K562 (cell line): ENCODE data around the gene DIS3L. TPM values are rescaled to one million over a fixed set of nuclear protein-coding genes. Genes with fewer than 3 reads are reported as not detected.
A peak's percentile ranks its signal among the peaks of the same experiment; 100 is the strongest.
"Not testable (repeated sequence)": the region's sequence is repeated elsewhere in the genome, so short reads cannot be mapped to it uniquely, and the experiment has no call there.

Experiments used
- ATAC-seq: fragments of 200-7000 bp; cut with Tn5 transposase; 3 replicates; pipeline ENCODE4 v1.9.1; 2020; ENCODE audit warnings: moderate library complexity
- BruUV-seq: library from RNA; stranded (reverse); fragments of 400-500 nt; replicated peaks from 2 replicates; lab custom pipeline; 2021; lab: Mats Ljungman, UMichigan
- CTCF ChIA-PET: fragments of 300-600 bp; formaldehyde crosslinking; extraction: SDS; loops from one replicate; lab custom pipeline; 2021; ENCODE audit warnings: low intra/inter-chr PET ratio; lab: Yijun Ruan, JAX
- POLR2A ChIA-PET: fragments of 300-600, 350-650 bp; sonication (Branson Sonifier 250); formaldehyde crosslinking; extraction: SDS; loops from one replicate; lab custom pipeline; 2021; ENCODE audit warnings: antibody characterized with exemption, inconsistent platforms; lab: Yijun Ruan, JAX
- DNase-seq, 4 experiments: peaks; one replicate each; pipeline versions ENCODE4 v3.0.0 to v3.0.0-alpha.2; 2011 to 2018; ENCODE audit warnings: low spot score in 3 of 4, mixed read lengths in 3 of 4; ENCODE audit errors: extremely low read depth in 1 of 4
- FAIRE-seq: peaks from 2 replicates; lab custom pipeline; 2011; peaks lifted over from hg19 to GRCh38; lab: Jason Lieb, UNC
- H2AFZ ChIP-seq: 2 replicates; pipeline ENCODE4 v1.6.0; 2011; ENCODE audit warnings: low read depth, low read length, control low read depth, inconsistent platforms
- H3K27ac ChIP-seq: fragments of 200-600 bp; 3 replicates; pipeline ENCODE4 v1.8.0; 2011; ENCODE audit warnings: low read depth, mild to moderate bottlenecking, control low read depth, inconsistent platforms, low read length, moderate library complexity, mixed read lengths; ENCODE audit errors: extremely low read depth
- H3K27me3 ChIP-seq, 2 experiments: fragments of 300-600 bp in 1 of 2; 2 replicates in 1 of 2; 3 replicates in 1 of 2; pipeline versions ENCODE4 v1.6.0 to v1.8.0; 2011; ENCODE audit warnings: inconsistent platforms in 2 of 2, low read length in 2 of 2, mild to moderate bottlenecking in 1 of 2, mixed read lengths in 1 of 2, moderate library complexity in 1 of 2; ENCODE audit not compliant: control insufficient read depth in 2 of 2, insufficient read depth in 2 of 2
- H3K36me3 ChIP-seq: fragments of 300-600 bp; 3 replicates; pipeline ENCODE4 v1.8.0; 2011; ENCODE audit warnings: mild to moderate bottlenecking, low read length, inconsistent platforms; ENCODE audit not compliant: control insufficient read depth, insufficient read depth
- H3K4me1 ChIP-seq, 2 experiments: fragments of 200-600 bp in 1 of 2; replicated peaks in 1 of 2; 2 replicates in 1 of 2; 3 replicates in 1 of 2; pipeline versions ENCODE4 v1.5.1 to v1.8.0; 2011; ENCODE audit warnings: inconsistent platforms in 2 of 2, low read length in 2 of 2, mild to moderate bottlenecking in 1 of 2, mixed read lengths in 1 of 2, moderate library complexity in 1 of 2; ENCODE audit not compliant: control insufficient read depth in 2 of 2, insufficient read depth in 2 of 2
- H3K4me2 ChIP-seq: 2 replicates; pipeline ENCODE4 v1.6.1; 2011; ENCODE audit warnings: low read length, control low read depth, inconsistent platforms, mixed read lengths; ENCODE audit not compliant: insufficient read depth
- H3K4me3 ChIP-seq: fragments of 200-600 bp; sonication (generic), shearing (Covaris generic); 2 replicates; pipeline ENCODE4 v1.5.1; 2016; ENCODE audit warnings: control low read depth, inconsistent platforms
- H3K79me2 ChIP-seq: fragments of 200-600 bp; 3 replicates; pipeline ENCODE4 v1.8.0; 2011; ENCODE audit warnings: low read length, inconsistent platforms; ENCODE audit not compliant: control insufficient read depth, insufficient read depth
- H3K9ac ChIP-seq, 2 experiments: 2 replicates each; pipeline versions ENCODE4 v1.6.0 to v1.6.1; 2011; ENCODE audit warnings: low read depth in 2 of 2, low read length in 2 of 2, control low read depth in 1 of 2, inconsistent platforms in 1 of 2, mild to moderate bottlenecking in 1 of 2, mixed read lengths in 1 of 2; ENCODE audit not compliant: insufficient read depth in 1 of 2
- H3K9me1 ChIP-seq: one replicate; pipeline ENCODE4 v1.6.0; 2011; ENCODE audit warnings: inconsistent platforms, mild to moderate bottlenecking, low read length, moderate library complexity; ENCODE audit not compliant: control insufficient read depth, insufficient read depth
- H3K9me3 ChIP-seq: replicated peaks from 2 replicates; pipeline ENCODE4 v1.5.1; 2011; ENCODE audit warnings: low read depth, low read length, inconsistent platforms; ENCODE audit not compliant: control insufficient read depth, insufficient read depth
- H4K20me1 ChIP-seq: replicated peaks from 2 replicates; pipeline ENCODE4 v1.6.1; 2011; ENCODE audit warnings: low read length, inconsistent platforms, mixed read lengths; ENCODE audit not compliant: control insufficient read depth, insufficient read depth
- ARID1B ChIP-seq: fragments of 450-650 bp; IDR thresholded peaks from 2 replicates; pipeline ENCODE4 v1.6.1; 2016; ENCODE audit warnings: antibody characterized with exemption, mild to moderate bottlenecking, inconsistent platforms
- ARID4B ChIP-seq: sonication (generic); formaldehyde crosslinking; IDR thresholded peaks from 2 replicates; pipeline ENCODE4 v1.8.0; 2022; ENCODE audit warnings: mild to moderate bottlenecking, missing genetic modification reagents
- COPS2 ChIP-seq: fragments of 450-650 bp; conservative IDR thresholded peaks from 2 replicates; pipeline ENCODE4 v1.6.1; 2016; ENCODE audit warnings: mild to moderate bottlenecking, moderate library complexity
- DPF2 ChIP-seq: fragments of 450-650 bp; IDR thresholded peaks from 2 replicates; pipeline ENCODE4 v1.6.1; 2016
- MECOM ChIP-seq: fragments of 250-450 bp; sonication (Bioruptor Pico); IDR thresholded peaks from 2 replicates; pipeline ENCODE4 v1.8.0; 2022; ENCODE audit warnings: inconsistent platforms
- NFE2 ChIP-seq: IDR thresholded peaks from 2 replicates; pipeline ENCODE4 v1.6.1; 2014; ENCODE audit warnings: antibody characterized with exemption, low read depth
- NFRKB ChIP-seq: fragments of 450-650 bp; IDR thresholded peaks from 2 replicates; pipeline ENCODE4 v1.6.1; 2016; ENCODE audit warnings: low read depth
- SMAD1 ChIP-seq: fragments of 150-350 bp; IDR thresholded peaks from 2 replicates; pipeline ENCODE4 v1.6.1; 2014; ENCODE audit warnings: low read length, low read depth; ENCODE audit not compliant: partially characterized antibody
- SMARCA4 ChIP-seq: fragments of 450-650 bp; IDR thresholded peaks from 2 replicates; pipeline ENCODE4 v1.6.1; 2016
- SMARCE1 ChIP-seq: fragments of 450-650 bp; IDR thresholded peaks from 2 replicates; pipeline ENCODE4 v1.7.1; 2016; ENCODE audit warnings: mild to moderate bottlenecking
- SREBF2 ChIP-seq: sonication (generic); formaldehyde crosslinking; IDR thresholded peaks from 2 replicates; pipeline ENCODE4 v1.4.0; 2020; ENCODE audit warnings: mild to moderate bottlenecking, missing genetic modification reagents
- ZBTB7A ChIP-seq: IDR thresholded peaks from 2 replicates; pipeline ENCODE4 v1.6.1; 2011; ENCODE audit warnings: low read depth, mild to moderate bottlenecking, low read length, moderate library complexity, borderline replicate concordance; ENCODE audit not compliant: control insufficient read depth
- ZNF24 ChIP-seq: fragments of 450-650 bp; IDR thresholded peaks from 2 replicates; pipeline ENCODE4 v1.6.1; 2016
- WGBS: fragments of 100-300 bp; shearing (Covaris generic); methylation state at CpG from one replicate; pipeline ENCODE4 v1.1.6; 2016; ENCODE audit warnings: low coverage, mixed read lengths; ENCODE audit not compliant: insufficient coverage; ENCODE audit errors: missing lambda C conversion rate; 5-methylcytosine and 5-hydroxymethylcytosine counted together
- in situ Hi-C: fragments of 300-500 bp; cut with MboI; formaldehyde crosslinking; loops from 4 replicates; pipeline ENCODE4 v1.15.0; 2018; ENCODE audit warnings: inconsistent platforms, mixed read lengths
- intact Hi-C: fragments of 100-400 bp; cut with micrococcal nuclease; formaldehyde crosslinking; loops from 2 replicates; pipeline ENCODE4 v1.14.2; 2022
- polyA plus RNA-seq, 8 experiments: library from polyadenylated mRNA; depleted of rRNA in 4 of 8; stranded (reverse) in 5 of 8; unstranded in 3 of 8; fragments of >200 nt; fragmentation: Nextera tagmentation in 2 of 8; fragmentation: Illumina TruSeq in 1 of 8; extraction: Ambion mirVana in 2 of 8; extraction: Trizol in 1 of 8; gene quantifications; 2 replicates each; pipeline versions ENCODE4 v1.2.1 to v1.2.3, GENCODE V29; 2011 to 2014; ENCODE audit warnings: inconsistent platforms in 1 of 8, missing spikeins in 1 of 8
- total RNA-seq, 7 experiments: library from RNA; depleted of rRNA in 6 of 7; stranded (reverse); fragments of >200 nt in 6 of 7; fragmentation: Illumina TruSeq in 2 of 7; extraction: Trizol in 2 of 7; gene quantifications; 2 replicates each; pipeline versions ENCODE4 v1.2.1 to v1.2.3, GENCODE V29; 2011 to 2021; ENCODE audit warnings: low replicate concordance in 1 of 7

The DIS3L gene
- total and polyA plus RNA-seq, 9 of the 15 experiments (the other 6 are each of a cell fraction or from before 2014, with no cell fraction given): 5.9 to 34.6 (median 16.9) TPM

- ATAC-seq, H3K4me2 ChIP-seq, H2AFZ ChIP-seq, H3K4me3 ChIP-seq, H3K27ac ChIP-seq, BruUV-seq, H3K27me3 ChIP-seq, H3K4me1 ChIP-seq, DNase-seq, intact Hi-C loops, H4K20me1 ChIP-seq, H3K9me3 ChIP-seq, in situ Hi-C loops, POLR2A ChIA-PET, FAIRE-seq, H3K9me1 ChIP-seq, CTCF ChIA-PET, H3K9ac ChIP-seq, H3K79me2 ChIP-seq: not testable (repeated sequence)
- WGBS: 50% methylated on average over 4 of the region's 5 CpGs
- peaks cover 75% of the 10 kb centered on the region for H3K36me3 ChIP-seq
Observed at GRCh38 chr15:66348530-66348929, 55.2 kb downstream of the DIS3L start.

- Histone ChIP-seq H3K79me2 (peaks cover 27% of the 10 kb centered on the region), H2AFZ (peak overlapping the region; percentile 89), H3K27ac (peak overlapping the region; percentile 92), H4K20me1 (no peaks in the 10 kb centered on the region), H3K4me3 (peak overlapping the region; percentile 69)
- CTCF ChIA-PET: no interaction called here
- POLR2A ChIA-PET: interaction anchor here (0.6 to 1.3 kb wide), 5 partner anchors 14 to 143 kb away, joined by 3 to 8 read pairs (median 5); partner anchors contain the start of gene MAP2K1
- DNase-seq (no peak), FAIRE-seq (no peak)
- intact Hi-C loops: loop anchor here (2.0 kb wide), 1 partner anchor 31 kb away; the partner anchor contains the start of gene MAP2K1
- TF ChIP-seq SMARCE1 (peak; percentile 50; the same call in 1 of the 2 replicates), NFRKB (0 out of 2 replicates have a peak, but pooled peaks have one; percentile 39), NFE2 (no peak), ARID1B (0 out of 2 replicates have a peak, but pooled peaks have one; percentile 5), SMAD1 (no peak), ZBTB7A (no peak), SMARCA4 (peak; percentile 30; the same call in 1 of the 2 replicates), SREBF2 (CRISPR knock-in tag) (no peak), DPF2 (peak; percentile 11; the same call in 1 of the 2 replicates), ARID4B (CRISPR knock-in tag) (peak; percentile 35; the same call in 1 of the 2 replicates), MECOM (CRISPR knock-in tag) (0 out of 2 replicates have a peak, but pooled peaks have one; percentile 25), ZNF24 (peak; percentile 91; the same call in 1 of the 2 replicates), COPS2 (no peak)
- TF ChIP-seq, all 486 proteins: peak for 8
- peak overlapping the region; percentile 99 for H3K4me2 ChIP-seq
- TSS peak; percentile 80 for BruUV-seq
- ATAC-seq: no peak
- no peaks in the 10 kb centered on the region for H3K27me3 ChIP-seq
- in situ Hi-C loops: no loop called here
- peak overlapping the region; percentile 96 to 100 for H3K9ac ChIP-seq
- H3K4me1 ChIP-seq: peaks cover 7 to 17% of the 10 kb centered on the region in 2 experiments; a peak in 4 of 5 replicates
- no peaks in the 10 kb centered on the region for H3K9me1 ChIP-seq
- WGBS: under 1% methylated on average over 12 of the region's 12 CpGs
- peaks cover 32% of the 10 kb centered on the region; the same call in 2 of the 3 replicates for H3K36me3 ChIP-seq
- no peaks in the 10 kb centered on the region for H3K9me3 ChIP-seq
Observed at GRCh38 chr15:66356077-66356358, 62.6 kb downstream of the DIS3L start.
